Neuronal stem cell (in vitro differentiated cells): Measurements from ENCODE around the gene PTP4A2.

Source experiments
- DNase-seq: peaks from one replicate; pipeline ENCODE4 v3.0.0-alpha.2; 2013; ENCODE audit warnings: low spot score
- H2AFZ ChIP-seq: one replicate; pipeline ENCODE4 v1.6.1; 2013; ENCODE audit warnings: mild to moderate bottlenecking, low read length, inconsistent platforms
- H2AK5ac ChIP-seq: 2 replicates; pipeline ENCODE4 v1.6.1; 2013; ENCODE audit warnings: low read depth, mild to moderate bottlenecking, inconsistent platforms, low read length, moderate library complexity, mixed read lengths
- H2BK120ac ChIP-seq: 2 replicates; pipeline ENCODE4 v1.6.1; 2013; ENCODE audit warnings: low read depth, mild to moderate bottlenecking, inconsistent platforms, low read length, moderate library complexity, mixed read lengths
- H2BK12ac ChIP-seq: one replicate; pipeline ENCODE4 v1.6.1; 2013; ENCODE audit warnings: low read length, inconsistent platforms
- H2BK15ac ChIP-seq: 2 replicates; pipeline ENCODE4 v1.6.1; 2013; ENCODE audit warnings: mild to moderate bottlenecking, low read length, inconsistent platforms, mixed read lengths
- H2BK5ac ChIP-seq: one replicate; pipeline ENCODE4 v1.6.1; 2013; ENCODE audit warnings: inconsistent platforms, mild to moderate bottlenecking, low read length, moderate library complexity
- H3K14ac ChIP-seq: one replicate; pipeline ENCODE4 v1.6.1; 2013; ENCODE audit warnings: low read length, inconsistent platforms
- H3K18ac ChIP-seq: 2 replicates; pipeline ENCODE4 v1.6.1; 2013; ENCODE audit warnings: low read length, inconsistent platforms
- H3K23ac ChIP-seq: 2 replicates; pipeline ENCODE4 v1.6.1; 2013; ENCODE audit warnings: low read depth, mild to moderate bottlenecking, mixed read lengths, low read length, inconsistent platforms; ENCODE audit not compliant: poor library complexity
- H3K27ac ChIP-seq: replicated peaks from 3 replicates; pipeline ENCODE4 v1.5.1; 2013; ENCODE audit warnings: low read length, inconsistent platforms
- H3K27me3 ChIP-seq, 3 experiments: 2 replicates each; pipeline ENCODE4 v1.6.1; 2013; ENCODE audit warnings: low read length in 3 of 3, mild to moderate bottlenecking in 2 of 3, inconsistent platforms in 1 of 3, low read depth in 1 of 3, mixed read lengths in 1 of 3, moderate library complexity in 1 of 3; ENCODE audit not compliant: control insufficient read depth in 3 of 3, insufficient read depth in 3 of 3
- H3K36me3 ChIP-seq, 2 donors: replicated peaks in 1 of 2; 2 replicates each; pipeline ENCODE4 v1.6.1; 2013; ENCODE audit warnings: low read length in 2 of 2; ENCODE audit not compliant: control insufficient read depth in 2 of 2, insufficient read depth in 2 of 2
- H3K4ac ChIP-seq: 2 replicates; pipeline ENCODE4 v1.6.1; 2013; ENCODE audit warnings: inconsistent platforms, mild to moderate bottlenecking, low read length, moderate library complexity
- H3K4me1 ChIP-seq, 2 donors: 1 replicate in 1 of 2; 2 replicates in 1 of 2; pipeline ENCODE4 v1.6.1; 2013; ENCODE audit warnings: low read length in 2 of 2, low read depth in 1 of 2; ENCODE audit not compliant: control insufficient read depth in 2 of 2, insufficient read depth in 1 of 2
- H3K4me2 ChIP-seq: one replicate; pipeline ENCODE4 v1.6.1; 2013; ENCODE audit warnings: mild to moderate bottlenecking, low read length, inconsistent platforms; ENCODE audit not compliant: insufficient read depth, poor library complexity, severe bottlenecking
- H3K4me3 ChIP-seq, 2 donors: 2 replicates each; pipeline ENCODE4 v1.5.1; 2013; ENCODE audit warnings: low read length in 2 of 2, mild to moderate bottlenecking in 2 of 2, inconsistent platforms in 1 of 2, moderate library complexity in 1 of 2
- H3K79me1 ChIP-seq: one replicate; pipeline ENCODE4 v1.6.1; 2013; ENCODE audit warnings: low read depth, mild to moderate bottlenecking, inconsistent platforms, low read length, moderate library complexity
- H3K9ac ChIP-seq: one replicate; pipeline ENCODE4 v1.6.1; 2013; ENCODE audit warnings: mild to moderate bottlenecking, low read depth, low read length, inconsistent platforms; ENCODE audit not compliant: poor library complexity
- H3K9me3 ChIP-seq, 2 donors: replicated peaks in 1 of 2; 2 replicates each; pipeline versions ENCODE3 to v1.6.1; 2013; ENCODE audit warnings: low read length in 2 of 2, mild to moderate bottlenecking in 2 of 2, inconsistent platforms in 1 of 2, low read depth in 1 of 2, mixed read lengths in 1 of 2, moderate library complexity in 1 of 2; ENCODE audit not compliant: control insufficient read depth in 2 of 2, insufficient read depth in 1 of 2
- H4K8ac ChIP-seq: one replicate; pipeline ENCODE4 v1.6.1; 2013; ENCODE audit warnings: low read depth, mild to moderate bottlenecking, inconsistent platforms, low read length, moderate library complexity
- H4K91ac ChIP-seq: one replicate; pipeline ENCODE4 v1.6.1; 2013; ENCODE audit warnings: low read length, low read depth, mild to moderate bottlenecking, inconsistent platforms; ENCODE audit not compliant: poor library complexity
- WGBS, 2 donors: extraction: QIAGEN DNeasy Blood & Tissue Kit; methylation state at CpG; one replicate each; pipeline ENCODE4 v1.1.7; 2013; ENCODE audit warnings: missing lambda C conversion rate in 2 of 2, mixed read lengths in 1 of 2; ENCODE audit not compliant: insufficient read length in 2 of 2, insufficient replicate concordance in 1 of 2; ENCODE audit errors: extremely low coverage in 2 of 2; 5-methylcytosine and 5-hydroxymethylcytosine counted together

Gene PTP4A2

GRCh38 chr1:31936278-31936980 is 1.7 kb downstream of the PTP4A2 start:
- H3K27me3 ChIP-seq, result no peaks in the 10 kb centered on the region
- H3K4ac ChIP-seq, result no peak overlapping the region
- H2BK120ac ChIP-seq, result no peak overlapping the region
- no peak overlapping the region for H3K9ac ChIP-seq
- no peaks in the 10 kb centered on the region for H3K36me3 ChIP-seq
- WGBS, 2 donors, result no CpG with 5 or more reads among the region's 8 CpGs
- no peak overlapping the region for H3K18ac ChIP-seq
- H3K23ac ChIP-seq, result no peak overlapping the region
- H3K27ac ChIP-seq, result no peak overlapping the region
- H3K14ac ChIP-seq, result no peak overlapping the region
- H3K4me1 ChIP-seq, result peaks cover 12 to 37% of the 10 kb centered on the region in 2 donors
- DNase-seq, result no peak
- no peak overlapping the region for H2BK12ac ChIP-seq
- no peak overlapping the region for H4K91ac ChIP-seq
- peak overlapping the region; percentile 68 for H3K4me2 ChIP-seq
- peaks cover 5% of the 10 kb centered on the region for H3K79me1 ChIP-seq
- H2AFZ ChIP-seq, result no peak overlapping the region
- H2AK5ac ChIP-seq, result no peak overlapping the region
- no peaks in the 10 kb centered on the region for H3K9me3 ChIP-seq
- H2BK5ac ChIP-seq, result no peak overlapping the region
- peak overlapping the region in 1 of 2 donors; percentile 78 for H3K4me3 ChIP-seq
- no peak overlapping the region for H4K8ac ChIP-seq
- no peak overlapping the region for H2BK15ac ChIP-seq

- Histone ChIP-seq H3K23ac (no peak overlapping the region), H2AK5ac (no peak overlapping the region), H3K18ac (no peak overlapping the region), H2AFZ (no peak overlapping the region), H2BK5ac (no peak overlapping the region), H2BK15ac (no peak overlapping the region), H3K14ac (no peak overlapping the region), H3K9ac (no peak overlapping the region), H3K4ac (no peak overlapping the region), H3K4me2 (no peak overlapping the region), H3K36me3 (no peaks in the 10 kb centered on the region), H3K4me1 (peaks cover 12 to 39% of the 10 kb centered on the region in 2 donors), H4K8ac (no peak overlapping the region), H3K4me3 (no peak overlapping the region), H2BK120ac (no peak overlapping the region), H4K91ac (no peak overlapping the region), H3K27ac (no peak overlapping the region), H3K79me1 (peaks cover 5% of the 10 kb centered on the region), H2BK12ac (no peak overlapping the region), H3K27me3 (no peaks in the 10 kb centered on the region), H3K9me3 (no peaks in the 10 kb centered on the region)
- DNase-seq, result no peak
- WGBS, 2 donors, result no CpG with 5 or more reads among the region's 8 CpGs
Measured at GRCh38 chr1:31934706-31935629, 3.2 kb downstream of the PTP4A2 start.

- Histone ChIP-seq H4K91ac (no peak overlapping the region), H3K23ac (no peak overlapping the region), H3K79me1 (peaks cover 4% of the 10 kb centered on the region), H3K27ac (peak overlapping the region; percentile 18), H3K4me3 (no peak overlapping the region), H3K4ac (no peak overlapping the region), H3K4me2 (no peak overlapping the region), H4K8ac (no peak overlapping the region), H3K27me3 (no peaks in the 10 kb centered on the region), H3K18ac (no peak overlapping the region), H3K9ac (no peak overlapping the region), H3K36me3 (peaks cover 0 to 3% of the 10 kb centered on the region in 2 donors), H2BK5ac (no peak overlapping the region), H2BK15ac (no peak overlapping the region), H2BK12ac (no peak overlapping the region), H3K9me3 (no peaks in the 10 kb centered on the region), H2BK120ac (no peak overlapping the region), H2AFZ (no peak overlapping the region), H2AK5ac (no peak overlapping the region), H3K4me1 (peaks cover 7 to 29% of the 10 kb centered on the region in 2 donors), H3K14ac (no peak overlapping the region)
- DNase-seq, result no peak
- WGBS, 2 donors, result no CpG with 5 or more reads among the region's 6 CpGs
Measured at GRCh38 chr1:31932491-31933316, 5.5 kb downstream of the PTP4A2 start.
